ENCODE results near the gene MEIS1. TPM values are rescaled to one million over a fixed set of nuclear protein-coding genes. Genes with fewer than 3 reads are reported as not detected.

Gene MEIS1
- total and polyA plus RNA-seq, 2 of the 8 experiments (the other 6 are each of a cell fraction or from before 2014, with no cell fraction given), result 0.17 to 1.2 TPM

DNA sequence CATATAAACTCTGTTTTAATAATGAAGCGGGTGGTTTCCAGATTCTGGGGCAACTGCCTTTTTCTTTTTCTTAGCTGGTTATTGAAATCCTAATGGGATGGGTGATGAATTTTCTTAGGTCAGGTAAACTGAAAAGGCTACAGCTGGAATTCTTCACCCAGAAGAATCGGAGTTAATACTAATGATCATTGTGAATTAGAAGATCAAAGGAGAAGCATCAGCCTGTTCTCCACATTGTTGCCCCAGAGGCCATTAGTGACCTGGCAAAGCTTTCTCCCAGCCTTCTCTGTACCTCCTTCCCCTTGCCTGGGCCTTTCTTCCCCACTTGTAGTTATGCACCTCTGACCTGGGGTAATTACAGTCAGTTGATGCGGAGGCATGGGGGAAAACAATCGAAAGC lies 82.8 kb downstream of the MEIS1 start:
- ChIA-PET CTCF (ENCODE audit: partially characterized antibody) (interaction anchor here (0.9 to 1.2 kb wide), 2 partner anchors 10 to 13 kb away, joined by 3 read pairs; no protein-coding TSS in a partner anchor), POLR2A (ENCODE audit: partially characterized antibody) (no interaction called here)
- Histone ChIP-seq H3K79me1 (ENCODE audit: low read depth, low read length) (no peaks in the 10 kb centered on the region), H2BK5ac (ENCODE audit: low read depth, low read length) (no peak overlapping the region), H4K20me1 (replicated peaks in 1 of 2; ENCODE audit: control insufficient read depth in 1 of 2, insufficient read depth in 2 of 2, low read length in 2 of 2) (no peaks in the 10 kb centered on the region), H4K5ac (ENCODE audit: insufficient read length, low read depth, low read length) (no peak overlapping the region), H3K27ac (ENCODE audit: low read depth, low read length) (no peak overlapping the region), H2BK120ac (replicated peaks; ENCODE audit: low read depth, low read length) (no peak overlapping the region), H4K91ac (replicated peaks; ENCODE audit: insufficient read length, low read length) (no peak overlapping the region), H2AFZ (ENCODE audit: low read length) (no peak overlapping the region), H2BK12ac (ENCODE audit: low read depth, low read length) (no peak overlapping the region), H3K4ac (replicated peaks; ENCODE audit: insufficient read length, low read depth, low read length) (no peak overlapping the region), H3K27me3 (replicated peaks in 1 of 4; ENCODE audit: control insufficient read depth in 3 of 4, extremely low read depth in 1 of 4, insufficient read depth in 3 of 4, low read length in 3 of 4) (no peaks in the 10 kb centered on the region), H3K36me3 (ENCODE audit: control insufficient read depth in 2 of 4, insufficient read depth in 4 of 4, low read length in 3 of 4) (no peaks in the 10 kb centered on the region), H4K8ac (ENCODE audit: extremely low read depth, insufficient read depth, low read length) (no peak overlapping the region), H3K9ac (replicated peaks in 1 of 4; ENCODE audit: extremely low read depth in 1 of 4, low read depth in 3 of 4, low read length in 3 of 4) (no peak overlapping the region), H3K18ac (ENCODE audit: extremely low read depth, low read length) (no peak overlapping the region), H3K14ac (ENCODE audit: insufficient read length) (no peak overlapping the region), H3K4me2 (ENCODE audit: insufficient read depth in 1 of 2, low read depth in 2 of 2, low read length in 2 of 2) (no peak overlapping the region), H2AK5ac (ENCODE audit: low read depth, low read length) (no peak overlapping the region), H2BK20ac (ENCODE audit: low read length) (no peak overlapping the region), H3K4me1 (replicated peaks in 1 of 4; ENCODE audit: control insufficient read depth in 3 of 4, insufficient read depth in 4 of 4, low read length in 3 of 4) (peaks cover 0 to 7% (median 1%) of the 10 kb centered on the region in 4 experiments; a peak in 2 of 7 replicates), H3K23me2 (ENCODE audit: low read depth, low read length) (no peaks in the 10 kb centered on the region), H3K79me2 (ENCODE audit: control insufficient read depth in 1 of 2, insufficient read depth in 2 of 2, low read length in 2 of 2) (no peaks in the 10 kb centered on the region), H3K9me3 (ENCODE audit: insufficient read depth in 2 of 2, low read depth in 1 of 2, low read length in 1 of 2) (no peaks in the 10 kb centered on the region), H3K4me3 (ENCODE audit: extremely low read depth in 1 of 4, insufficient read depth in 2 of 4, low read depth in 3 of 4, low read length in 4 of 4) (no peak overlapping the region), H3K23ac (ENCODE audit: insufficient read length) (no peak overlapping the region), H3K56ac (replicated peaks; ENCODE audit: insufficient read length, low read depth, low read length) (no peak overlapping the region), H2BK15ac (ENCODE audit: low read length) (no peak overlapping the region)
- TF ChIP-seq CHD1 (IDR thresholded peaks at IDR 0.05; ENCODE audit: low read depth, low read length), result no peak
- TF ChIP-seq RNF2 (IDR thresholded peaks at IDR 0.05; ENCODE audit: borderline replicate concordance, low read depth, low read length, missing control alignments, poor library complexity, severe bottlenecking), result no peak
- TF ChIP-seq CBX5 (IDR thresholded peaks at IDR 0.05; ENCODE audit: low read depth, low read length), result no peak
- TF ChIP-seq POLR2AphosphoS5 (IDR thresholded peaks at IDR 0.05; ENCODE audit: low read depth, low read length), result no peak
- TF ChIP-seq CBX8 (IDR thresholded peaks at IDR 0.05; ENCODE audit: borderline replicate concordance, low read depth, low read length), result no peak
- no peak for TF ChIP-seq ZNF274 (IDR thresholded peaks at IDR 0.05; ENCODE audit: borderline replicate concordance, extremely low read depth, low read length)
- no peak for TF ChIP-seq EGR1 (IDR thresholded peaks at IDR 0.05; ENCODE audit: borderline replicate concordance, low read depth, low read length)
- TF ChIP-seq POLR2A (IDR thresholded peaks at IDR 0.05; ENCODE audit: control extremely low read depth in 1 of 2, low read depth in 2 of 2, low read length in 2 of 2), result no peak
- TF ChIP-seq CEBPB (IDR thresholded peaks at IDR 0.05; ENCODE audit: low read depth, low read length), result no peak
- TF ChIP-seq JUND (IDR thresholded peaks at IDR 0.05; ENCODE audit: low read length), result no peak
- no peak for TF ChIP-seq RXRA (IDR thresholded peaks at IDR 0.05; ENCODE audit: insufficient read depth, low read depth, low read length)
- TF ChIP-seq EZH2 (IDR thresholded peaks at IDR 0.05; ENCODE audit: low read depth, low read length, severe bottlenecking), result no peak
- no peak for TF ChIP-seq YY1 (IDR thresholded peaks at IDR 0.05; ENCODE audit: low read depth, low read length)
- 84% methylated on average over 4 of the region's 4 CpGs; no CpG with 5 or more reads in 1 of the 2 experiments for whole genome bisulfite sequencing, 2 experiments (ENCODE audit: extremely low coverage in 1 of 2, insufficient coverage in 1 of 2, insufficient read length in 1 of 2, insufficient replicate concordance in 2 of 2, low coverage in 1 of 2, low lambda C conversion rate in 2 of 2, missing lambda C conversion rate in 1 of 2)
- no peak for FAIRE-seq
- no peak for DNase-seq (ENCODE audit: low read depth in 1 of 2, low spot score in 2 of 2)

All from H1 (cell line).